HCT116 (cell line): ENCODE data around the gene MACC1.

Source experiments
- CEBPB ChIP-seq: IDR thresholded peaks from 2 replicates; pipeline ENCODE4 v1.6.1; 2012; ENCODE audit warnings: low read depth
- EGR1 ChIP-seq: IDR thresholded peaks from 2 replicates; pipeline ENCODE4 v1.6.1; 2012; ENCODE audit warnings: low read depth
- EZH2 ChIP-seq: fragments of 200-600 bp; sonication (generic); IDR thresholded peaks from 2 replicates; pipeline ENCODE4 v1.6.1; 2017; ENCODE audit warnings: antibody characterized with exemption, mixed run types
- EZH2phosphoT487 ChIP-seq: fragments of 200-600 bp; IDR thresholded peaks from 2 replicates; pipeline ENCODE4 v1.6.1; 2018; ENCODE audit warnings: antibody characterized with exemption, borderline replicate concordance
- FOSL1 ChIP-seq: IDR thresholded peaks from 2 replicates; pipeline ENCODE4 v1.6.1; 2012; ENCODE audit warnings: low read depth
- POLR2A ChIP-seq: IDR thresholded peaks from 2 replicates; pipeline ENCODE4 v1.7.0; 2011; ENCODE audit warnings: borderline replicate concordance; ENCODE audit not compliant: insufficient read depth, insufficient read length; ENCODE audit errors: extremely low read depth
- POLR2AphosphoS5 ChIP-seq: IDR thresholded peaks from 2 replicates; pipeline ENCODE4 v1.6.1; 2011; ENCODE audit warnings: mild to moderate bottlenecking, low read depth, low read length, moderate library complexity
- RAD21 ChIP-seq: IDR thresholded peaks from 2 replicates; pipeline ENCODE4 v1.6.1; 2012; ENCODE audit warnings: low read depth, mild to moderate bottlenecking
- SP1 ChIP-seq: IDR thresholded peaks from 2 replicates; pipeline ENCODE4 v1.6.1; 2012; ENCODE audit warnings: low read depth
- YY1 ChIP-seq: IDR thresholded peaks from 2 replicates; pipeline ENCODE4 v1.6.1; 2011; ENCODE audit warnings: low read length, low read depth, moderate library complexity, mild to moderate bottlenecking; ENCODE audit not compliant: insufficient replicate concordance; ENCODE audit errors: extremely low read depth
- TF ChIP-seq, protein P1 (sequence below), 3 experiments: fragments of 200-600 bp in 1 of 3; sonication (generic) in 1 of 3; IDR thresholded peaks in 2 of 3; conservative IDR thresholded peaks in 1 of 3; 2 replicates each; pipeline ENCODE4 v1.5.1; 2012 to 2017; ENCODE audit warnings: low read depth in 2 of 3, low read length in 2 of 3, antibody characterized with exemption in 1 of 3, borderline replicate concordance in 1 of 3, control low read depth in 1 of 3, mild to moderate bottlenecking in 1 of 3, mixed read lengths in 1 of 3, mixed run types in 1 of 3, moderate library complexity in 1 of 3; ENCODE audit not compliant: insufficient read depth in 1 of 3
- TF ChIP-seq, protein P2 (sequence below): IDR thresholded peaks from 2 replicates; pipeline ENCODE4 v1.6.1; 2011; ENCODE audit warnings: mild to moderate bottlenecking, low read length, moderate library complexity; ENCODE audit not compliant: insufficient replicate concordance; ENCODE audit errors: extremely low read depth
- TF ChIP-seq, protein P3 (sequence below): IDR thresholded peaks from 2 replicates; pipeline ENCODE4 v1.6.1; 2012
- TF ChIP-seq, protein P4 (sequence below): IDR thresholded peaks from 2 replicates; pipeline ENCODE4 v1.6.1; 2012

DNA sequence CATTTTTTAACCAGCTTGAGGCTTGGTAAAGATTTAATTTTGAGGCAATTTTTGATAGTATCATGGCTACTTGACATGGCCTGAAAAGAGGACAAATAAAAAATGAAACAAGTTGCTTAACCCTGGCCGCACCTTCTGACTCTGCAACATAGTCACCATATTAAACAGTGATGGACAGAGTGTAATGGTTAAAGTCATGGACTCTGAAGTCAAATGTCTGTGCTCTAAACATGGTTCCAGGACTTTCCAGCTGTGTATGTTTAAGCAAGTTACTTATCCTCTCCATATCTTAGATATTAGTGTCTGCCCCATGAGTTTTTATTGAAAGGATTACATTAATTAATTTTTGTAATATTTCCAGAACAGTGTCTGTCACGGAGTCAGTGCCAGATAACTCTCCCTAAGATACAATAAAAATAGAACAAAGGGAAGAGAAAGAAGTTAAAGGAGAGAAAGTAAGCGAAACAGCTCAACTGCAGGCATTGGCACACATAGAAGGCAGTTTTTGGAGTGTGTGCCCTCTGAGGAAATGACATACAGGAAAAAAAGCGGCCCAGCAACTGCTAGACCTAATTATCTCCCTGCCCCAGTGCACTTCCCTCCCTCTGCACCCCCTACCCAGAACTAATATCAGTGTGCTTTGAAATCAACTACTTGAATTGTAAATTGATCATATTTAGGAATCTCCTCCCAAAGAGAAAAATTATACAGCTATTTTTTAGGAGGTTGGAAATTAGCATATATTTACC, 65.3 kb downstream of the MACC1 start:
- TF ChIP-seq RAD21, result no peak
- no peak for TF ChIP-seq POLR2A
- no peak for TF ChIP-seq EZH2phosphoT487
- TF ChIP-seq, protein P1, sequence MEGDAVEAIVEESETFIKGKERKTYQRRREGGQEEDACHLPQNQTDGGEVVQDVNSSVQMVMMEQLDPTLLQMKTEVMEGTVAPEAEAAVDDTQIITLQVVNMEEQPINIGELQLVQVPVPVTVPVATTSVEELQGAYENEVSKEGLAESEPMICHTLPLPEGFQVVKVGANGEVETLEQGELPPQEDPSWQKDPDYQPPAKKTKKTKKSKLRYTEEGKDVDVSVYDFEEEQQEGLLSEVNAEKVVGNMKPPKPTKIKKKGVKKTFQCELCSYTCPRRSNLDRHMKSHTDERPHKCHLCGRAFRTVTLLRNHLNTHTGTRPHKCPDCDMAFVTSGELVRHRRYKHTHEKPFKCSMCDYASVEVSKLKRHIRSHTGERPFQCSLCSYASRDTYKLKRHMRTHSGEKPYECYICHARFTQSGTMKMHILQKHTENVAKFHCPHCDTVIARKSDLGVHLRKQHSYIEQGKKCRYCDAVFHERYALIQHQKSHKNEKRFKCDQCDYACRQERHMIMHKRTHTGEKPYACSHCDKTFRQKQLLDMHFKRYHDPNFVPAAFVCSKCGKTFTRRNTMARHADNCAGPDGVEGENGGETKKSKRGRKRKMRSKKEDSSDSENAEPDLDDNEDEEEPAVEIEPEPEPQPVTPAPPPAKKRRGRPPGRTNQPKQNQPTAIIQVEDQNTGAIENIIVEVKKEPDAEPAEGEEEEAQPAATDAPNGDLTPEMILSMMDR (IDR thresholded peaks at IDR 0.05 in 2 of 3, conservative IDR thresholded peaks at IDR 0.05 in 1 of 3; ENCODE audit: borderline replicate concordance in 1 of 3, insufficient read depth in 1 of 3, low read depth in 2 of 3, low read length in 2 of 3), result no peak
- TF ChIP-seq FOSL1, result no peak
- no peak for TF ChIP-seq POLR2AphosphoS5
- TF ChIP-seq YY1, result no peak
- no peak for TF ChIP-seq EGR1
- no peak for TF ChIP-seq EZH2
- TF ChIP-seq, protein P2, sequence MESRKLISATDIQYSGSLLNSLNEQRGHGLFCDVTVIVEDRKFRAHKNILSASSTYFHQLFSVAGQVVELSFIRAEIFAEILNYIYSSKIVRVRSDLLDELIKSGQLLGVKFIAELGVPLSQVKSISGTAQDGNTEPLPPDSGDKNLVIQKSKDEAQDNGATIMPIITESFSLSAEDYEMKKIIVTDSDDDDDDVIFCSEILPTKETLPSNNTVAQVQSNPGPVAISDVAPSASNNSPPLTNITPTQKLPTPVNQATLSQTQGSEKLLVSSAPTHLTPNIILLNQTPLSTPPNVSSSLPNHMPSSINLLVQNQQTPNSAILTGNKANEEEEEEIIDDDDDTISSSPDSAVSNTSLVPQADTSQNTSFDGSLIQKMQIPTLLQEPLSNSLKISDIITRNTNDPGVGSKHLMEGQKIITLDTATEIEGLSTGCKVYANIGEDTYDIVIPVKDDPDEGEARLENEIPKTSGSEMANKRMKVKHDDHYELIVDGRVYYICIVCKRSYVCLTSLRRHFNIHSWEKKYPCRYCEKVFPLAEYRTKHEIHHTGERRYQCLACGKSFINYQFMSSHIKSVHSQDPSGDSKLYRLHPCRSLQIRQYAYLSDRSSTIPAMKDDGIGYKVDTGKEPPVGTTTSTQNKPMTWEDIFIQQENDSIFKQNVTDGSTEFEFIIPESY, result no peak
- no peak for TF ChIP-seq CEBPB
- TF ChIP-seq SP1, result no peak
- TF ChIP-seq, protein P3, sequence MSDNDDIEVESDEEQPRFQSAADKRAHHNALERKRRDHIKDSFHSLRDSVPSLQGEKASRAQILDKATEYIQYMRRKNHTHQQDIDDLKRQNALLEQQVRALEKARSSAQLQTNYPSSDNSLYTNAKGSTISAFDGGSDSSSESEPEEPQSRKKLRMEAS, result no peak
- TF ChIP-seq, protein P4, sequence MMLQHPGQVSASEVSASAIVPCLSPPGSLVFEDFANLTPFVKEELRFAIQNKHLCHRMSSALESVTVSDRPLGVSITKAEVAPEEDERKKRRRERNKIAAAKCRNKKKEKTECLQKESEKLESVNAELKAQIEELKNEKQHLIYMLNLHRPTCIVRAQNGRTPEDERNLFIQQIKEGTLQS, result no peak
